BJ (cell line): ENCODE results near the gene KIF2A. TPM values are rescaled to one million over a fixed set of nuclear protein-coding genes. Genes with fewer than 3 reads are reported as not detected.

Experiments used
- CTCF ChIA-PET: fragments of 350-600 bp; formaldehyde crosslinking; extraction: SDS; loops from one replicate; lab custom pipeline; 2021; ENCODE audit warnings: antibody characterized with exemption, inconsistent platforms; lab: Yijun Ruan, JAX
- POLR2A ChIA-PET: fragments of 300-600 bp; sonication (Branson Sonifier 250); formaldehyde crosslinking; extraction: SDS; loops from one replicate; lab custom pipeline; 2021; ENCODE audit warnings: antibody characterized with exemption; lab: Charles Lee
- DNase-seq: peaks from one replicate; pipeline ENCODE4 v3.0.0-alpha.2; 2011; ENCODE audit warnings: low read depth
- H3K27me3 ChIP-seq: 2 replicates; pipeline ENCODE4 v1.6.0; 2011; ENCODE audit warnings: low read length; ENCODE audit not compliant: control insufficient read depth, insufficient read depth
- H3K36me3 ChIP-seq: 2 replicates; pipeline ENCODE4 v1.5.1; 2011; ENCODE audit warnings: low read length; ENCODE audit not compliant: control insufficient read depth, insufficient read depth
- H3K4me3 ChIP-seq: 2 replicates; pipeline ENCODE4 v1.5.1; 2011; ENCODE audit warnings: low read depth, mild to moderate bottlenecking, control low read depth, low read length
- polyA minus RNA-seq: library from RNA; depleted of rRNA, polyadenylated mRNA; stranded (reverse); fragments of >200 nt; gene quantifications from 2 replicates; pipeline ENCODE4 v1.2.3, GENCODE V29; 2011; rRNA and poly(A)+ RNA removed
- polyA plus RNA-seq: library from polyadenylated mRNA; depleted of rRNA; stranded (reverse); fragments of >200 nt; gene quantifications from 2 replicates; pipeline ENCODE4 v1.2.3, GENCODE V29; 2011; rRNA removed
- TF ChIP-seq, protein P1 (sequence below): IDR thresholded peaks from 2 replicates; pipeline ENCODE4 v1.5.1; 2011; ENCODE audit warnings: low read depth, mild to moderate bottlenecking, control low read depth, inconsistent platforms, low read length, moderate library complexity; ENCODE audit not compliant: insufficient read depth

The KIF2A gene
- polyA plus RNA-seq (11.6 and 28.5 TPM in 2 replicates), polyA minus RNA-seq (12.6 and 19.9 TPM in 2 replicates)

DNA sequence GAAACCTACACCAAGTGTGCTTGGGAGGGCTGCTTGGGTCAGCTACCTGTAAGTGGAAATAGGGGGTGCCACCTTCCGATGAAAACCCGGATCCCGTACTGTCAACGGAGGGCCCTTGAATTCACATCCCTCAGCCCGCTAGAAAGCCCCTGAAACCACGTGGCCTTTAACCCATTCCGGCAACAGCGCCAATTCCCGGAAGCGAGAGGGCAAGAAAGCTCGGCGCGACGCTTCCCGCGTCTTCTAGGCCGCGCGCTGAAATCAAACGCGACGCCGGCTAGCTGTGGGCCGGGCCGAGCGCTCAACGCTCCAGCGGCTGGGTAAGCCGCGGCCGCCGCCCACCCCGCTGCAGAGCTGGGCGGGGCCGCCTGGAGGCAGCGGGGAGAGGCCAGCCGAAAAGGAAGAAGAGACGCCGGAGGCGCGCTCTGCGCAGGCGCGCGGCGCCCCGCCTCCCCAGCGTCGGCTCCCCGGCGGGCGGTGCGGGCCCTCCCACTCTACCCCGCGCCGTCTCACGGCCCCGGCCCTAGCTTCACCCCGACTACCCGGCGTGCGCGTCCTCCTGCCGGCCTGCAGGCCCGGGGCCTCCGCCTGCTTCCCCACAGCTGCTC lies at the start of gene KIF2A:
TSS of gene KIF2A (plus strand) at position 492 of the 608 bp plus-strand sequence. CDS start 267 bp downstream, outside the sequence.
- TF ChIP-seq, protein P1, sequence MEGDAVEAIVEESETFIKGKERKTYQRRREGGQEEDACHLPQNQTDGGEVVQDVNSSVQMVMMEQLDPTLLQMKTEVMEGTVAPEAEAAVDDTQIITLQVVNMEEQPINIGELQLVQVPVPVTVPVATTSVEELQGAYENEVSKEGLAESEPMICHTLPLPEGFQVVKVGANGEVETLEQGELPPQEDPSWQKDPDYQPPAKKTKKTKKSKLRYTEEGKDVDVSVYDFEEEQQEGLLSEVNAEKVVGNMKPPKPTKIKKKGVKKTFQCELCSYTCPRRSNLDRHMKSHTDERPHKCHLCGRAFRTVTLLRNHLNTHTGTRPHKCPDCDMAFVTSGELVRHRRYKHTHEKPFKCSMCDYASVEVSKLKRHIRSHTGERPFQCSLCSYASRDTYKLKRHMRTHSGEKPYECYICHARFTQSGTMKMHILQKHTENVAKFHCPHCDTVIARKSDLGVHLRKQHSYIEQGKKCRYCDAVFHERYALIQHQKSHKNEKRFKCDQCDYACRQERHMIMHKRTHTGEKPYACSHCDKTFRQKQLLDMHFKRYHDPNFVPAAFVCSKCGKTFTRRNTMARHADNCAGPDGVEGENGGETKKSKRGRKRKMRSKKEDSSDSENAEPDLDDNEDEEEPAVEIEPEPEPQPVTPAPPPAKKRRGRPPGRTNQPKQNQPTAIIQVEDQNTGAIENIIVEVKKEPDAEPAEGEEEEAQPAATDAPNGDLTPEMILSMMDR, result peak; percentile 16; the same call in 1 of the 2 replicates
- peak; percentile 66 for DNase-seq
- H3K27me3 ChIP-seq, result no peaks in the 10 kb centered on the region
- ChIA-PET CTCF (interaction anchor here (1.2 to 1.4 kb wide), 2 partner anchors 47 to 49 kb away, joined by 3 to 7 read pairs; no protein-coding TSS in a partner anchor), POLR2A (no interaction called here)
- H3K36me3 ChIP-seq, result no peaks in the 10 kb centered on the region
- H3K4me3 ChIP-seq, result peak within 1 kb of the TSS; percentile 97

- Histone ChIP-seq H3K36me3 (no peaks in the 10 kb centered on the region), H3K27me3 (peaks cover 2% of the 10 kb centered on the region), H3K4me3 (no peak overlapping the region)
- TF ChIP-seq, protein P1, result no peak
- DNase-seq, result no peak
- CTCF ChIA-PET, result no interaction called here
- POLR2A ChIA-PET, result no interaction called here
Observed at GRCh38 chr5:62257020-62257367, 49.0 kb upstream of the KIF2A start.

DNA sequence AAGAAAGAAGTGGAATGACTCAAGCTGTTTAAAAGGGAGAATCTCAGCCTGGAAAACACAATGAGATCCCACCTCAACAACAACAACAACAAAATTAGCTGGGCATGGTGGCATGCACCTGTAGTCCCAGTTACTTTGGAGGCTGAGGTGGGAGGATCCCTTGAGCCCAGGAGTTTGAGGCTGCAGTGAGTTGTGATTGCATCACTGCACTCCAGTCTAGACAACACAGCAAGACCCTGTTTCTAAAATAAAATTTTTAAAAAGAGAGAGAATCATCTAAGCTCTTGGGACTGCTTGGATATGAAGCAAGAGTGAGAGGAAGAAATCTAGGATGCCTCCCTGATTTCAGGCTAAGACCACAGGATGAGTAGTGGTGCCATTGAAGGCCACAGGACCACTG lies 47.4 kb upstream of the KIF2A start:
- ChIA-PET POLR2A (no interaction called here), CTCF (interaction anchor here (1.2 kb wide), 1 partner anchor 10 kb away, joined by 4 read pairs; no protein-coding TSS in a partner anchor)
- no peak for DNase-seq
- TF ChIP-seq, protein P1, result no peak
- Histone ChIP-seq H3K27me3 (peaks cover 2% of the 10 kb centered on the region), H3K36me3 (no peaks in the 10 kb centered on the region), H3K4me3 (no peak overlapping the region)

GRCh38 chr5:62259699-62260250 lies 46.2 kb upstream of the KIF2A start:
- DNase-seq, result no peak
- CTCF ChIA-PET, result no interaction called here
- Histone ChIP-seq H3K27me3 (peaks cover 2% of the 10 kb centered on the region), H3K4me3 (no peak overlapping the region), H3K36me3 (no peaks in the 10 kb centered on the region)
- POLR2A ChIA-PET, result no interaction called here
- TF ChIP-seq, protein P1, result no peak

GRCh38 chr5:62260513-62260912 lies 45.5 kb upstream of the KIF2A start:
- DNase-seq, result no peak
- TF ChIP-seq, protein P1, result no peak
- CTCF ChIA-PET, result no interaction called here

More at GRCh38 chr5:62260513-62260912, 45.5 kb upstream of the KIF2A start:
- H3K4me3 ChIP-seq, result no peak overlapping the region
- peaks cover 2% of the 10 kb centered on the region for H3K27me3 ChIP-seq
- POLR2A ChIA-PET, result no interaction called here
- no peaks in the 10 kb centered on the region for H3K36me3 ChIP-seq
